GM13977 (cell line): ENCODE results near the gene KDSR.

Source experiments
- DNase-seq: peaks from one replicate; pipeline ENCODE4 v3.0.0; 2012; ENCODE audit warnings: low spot score
- CTCF ChIP-seq: IDR thresholded peaks from 2 replicates; pipeline ENCODE4 v1.5.1; 2012; ENCODE audit warnings: mild to moderate bottlenecking, control low read depth; ENCODE audit not compliant: insufficient read depth; ENCODE audit errors: extremely low read depth, missing control alignments
- in situ Hi-C: fragments of 300-500 bp; cut with MboI; formaldehyde crosslinking; loops from one replicate; pipeline ENCODE4 v1.12.0; 2022; ENCODE audit warnings: low sequenced_read_pairs, low pct_unique_long_range_greater_than_20kb, mixed read lengths, inconsistent platforms; ENCODE audit not compliant: unreplicated experiment

KDSR gene

GRCh38 chr18:63299837-63300745 lies 66.9 kb downstream of the KDSR start:
- TF ChIP-seq CTCF = no peak
- peak; percentile 49 for DNase-seq
- in situ Hi-C loops = no loop called here

GRCh38 chr18:63298400-63299365 lies 68.3 kb downstream of the KDSR start:
- no peak for DNase-seq
- in situ Hi-C loops = no loop called here
- TF ChIP-seq CTCF = no peak

- no peak for TF ChIP-seq CTCF
- no peak for DNase-seq
- in situ Hi-C loops = no loop called here
Measured at GRCh38 chr18:63297687-63298399, 69.2 kb downstream of the KDSR start.

GRCh38 chr18:63293935-63294334 lies 73.1 kb downstream of the KDSR start:
- in situ Hi-C loops = no loop called here
- TF ChIP-seq CTCF = no peak
- no peak for DNase-seq

GRCh38 chr18:63292831-63293683 lies 73.9 kb downstream of the KDSR start:
- peak; percentile 42 for DNase-seq
- no peak for TF ChIP-seq CTCF
- in situ Hi-C loops = no loop called here
